ENCODE results near the gene KLF3.

Gene KLF3

GRCh38 chr4:38630519-38630918 lies 33.5 kb upstream of the KLF3 start:
- H3K36me3 Mint-ChIP-seq, result peaks cover 0 to 3% of the 10 kb centered on the region in 2 donors
- H3K9me3 Mint-ChIP-seq, result no peaks in the 10 kb centered on the region
- ATAC-seq (replicated peaks), result no peak
- no peaks in the 10 kb centered on the region for H3K27me3 Mint-ChIP-seq
- no peak for DNase-seq
- no peak overlapping the region for H3K27ac Mint-ChIP-seq
- no peak overlapping the region for H3K4me3 Mint-ChIP-seq
- H3K4me1 Mint-ChIP-seq, result no peaks in the 10 kb centered on the region

- DNase-seq (no peak), ATAC-seq (replicated peaks) (no peak)
- H3K27ac Mint-ChIP-seq, result no peak overlapping the region
- H3K4me1 Mint-ChIP-seq, result no peaks in the 10 kb centered on the region
- no peaks in the 10 kb centered on the region for H3K9me3 Mint-ChIP-seq
- H3K27me3 Mint-ChIP-seq, result no peaks in the 10 kb centered on the region
- H3K36me3 Mint-ChIP-seq, result no peaks in the 10 kb centered on the region
- no peak overlapping the region for H3K4me3 Mint-ChIP-seq
These were observed 29.8 kb upstream of the KLF3 start for GRCh38 chr4:38634047-38634759.

- Mint-ChIP-seq H3K36me3 (peaks cover 4 to 8% of the 10 kb centered on the region in 2 donors), H3K4me1 (no peaks in the 10 kb centered on the region), H3K27me3 (no peaks in the 10 kb centered on the region), H3K27ac (no peak overlapping the region), H3K9me3 (peaks cover 4 to 6% of the 10 kb centered on the region in 2 donors), H3K4me3 (no peak overlapping the region)
- ATAC-seq (replicated peaks) (no peak), DNase-seq (no peak)
These were observed 24.8 kb upstream of the KLF3 start for GRCh38 chr4:38639242-38639641.

GRCh38 chr4:38641811-38642210 lies 22.2 kb upstream of the KLF3 start:
- Mint-ChIP-seq H3K36me3 (peaks cover 4 to 8% of the 10 kb centered on the region in 2 donors), H3K4me1 (peaks cover 0 to 5% of the 10 kb centered on the region in 2 donors), H3K27me3 (no peaks in the 10 kb centered on the region), H3K27ac (no peak overlapping the region), H3K4me3 (no peak overlapping the region), H3K9me3 (peaks cover 4 to 8% of the 10 kb centered on the region in 2 donors)
- ATAC-seq (replicated peaks), result no peak
- no peak for DNase-seq

- ATAC-seq (replicated peaks) (no peak), DNase-seq (no peak)
- Mint-ChIP-seq H3K27me3 (no peaks in the 10 kb centered on the region), H3K27ac (no peak overlapping the region), H3K4me1 (peaks cover 7 to 18% of the 10 kb centered on the region in 2 donors), H3K9me3 (peaks cover 4 to 8% of the 10 kb centered on the region in 2 donors), H3K4me3 (no peak overlapping the region), H3K36me3 (peaks cover 4 to 8% of the 10 kb centered on the region in 2 donors)
These were observed 19.8 kb upstream of the KLF3 start for GRCh38 chr4:38644201-38644600.

- no peaks in the 10 kb centered on the region for H3K27me3 Mint-ChIP-seq
- H3K36me3 Mint-ChIP-seq, result no peaks in the 10 kb centered on the region
- DNase-seq, result no peak
- peaks cover 7 to 18% of the 10 kb centered on the region in 2 donors for H3K4me1 Mint-ChIP-seq
- ATAC-seq (replicated peaks), result peak; percentile 38 to 48
- no peak overlapping the region for H3K4me3 Mint-ChIP-seq
- no peak overlapping the region for H3K27ac Mint-ChIP-seq
- H3K9me3 Mint-ChIP-seq, result peaks cover 0 to 2% of the 10 kb centered on the region in 2 donors
These were observed 16.7 kb upstream of the KLF3 start for GRCh38 chr4:38647101-38647819.

- no peak for DNase-seq
- no peak overlapping the region for H3K4me3 Mint-ChIP-seq
- H3K36me3 Mint-ChIP-seq, result no peaks in the 10 kb centered on the region
- H3K4me1 Mint-ChIP-seq, result peaks cover 20 to 43% of the 10 kb centered on the region in 2 donors
- no peaks in the 10 kb centered on the region for H3K27me3 Mint-ChIP-seq
- H3K9me3 Mint-ChIP-seq, result peaks cover 0 to 2% of the 10 kb centered on the region in 2 donors
- H3K27ac Mint-ChIP-seq, result no peak overlapping the region
- no peak for ATAC-seq (replicated peaks)
These were observed 13.9 kb upstream of the KLF3 start for GRCh38 chr4:38650133-38650532.

GRCh38 chr4:38654273-38654672 lies 9.7 kb upstream of the KLF3 start:
- no peaks in the 10 kb centered on the region for H3K9me3 Mint-ChIP-seq
- ATAC-seq (replicated peaks) (peak; percentile 71 to 76), DNase-seq (no peak)
- peak overlapping the region; percentile 22 to 47 for H3K4me3 Mint-ChIP-seq
- no peaks in the 10 kb centered on the region for H3K36me3 Mint-ChIP-seq
- H3K27ac Mint-ChIP-seq, result peak overlapping the region; percentile 91
- peaks cover 26 to 39% of the 10 kb centered on the region in 2 donors for H3K4me1 Mint-ChIP-seq
- H3K27me3 Mint-ChIP-seq, result no peaks in the 10 kb centered on the region

GRCh38 chr4:38656111-38656510 lies 7.9 kb upstream of the KLF3 start:
- no peak for DNase-seq
- ATAC-seq (replicated peaks), result peak in 1 of 2 donors; percentile 34
- no peak overlapping the region for H3K27ac Mint-ChIP-seq
- H3K9me3 Mint-ChIP-seq, result peaks cover 0 to 4% of the 10 kb centered on the region in 2 donors
- no peaks in the 10 kb centered on the region for H3K36me3 Mint-ChIP-seq
- peaks cover 37 to 49% of the 10 kb centered on the region in 2 donors for H3K4me1 Mint-ChIP-seq
- no peak overlapping the region for H3K4me3 Mint-ChIP-seq
- H3K27me3 Mint-ChIP-seq, result no peaks in the 10 kb centered on the region

GRCh38 chr4:38659346-38659745 lies 4.7 kb upstream of the KLF3 start:
- H3K36me3 Mint-ChIP-seq, result no peaks in the 10 kb centered on the region
- ATAC-seq (replicated peaks) (no peak), DNase-seq (no peak)
- peaks cover 37 to 44% of the 10 kb centered on the region in 2 donors for H3K4me1 Mint-ChIP-seq
- H3K27ac Mint-ChIP-seq, result peak overlapping the region; percentile 81
- H3K27me3 Mint-ChIP-seq, result no peaks in the 10 kb centered on the region
- peaks cover 0 to 4% of the 10 kb centered on the region in 2 donors for H3K9me3 Mint-ChIP-seq
- H3K4me3 Mint-ChIP-seq, result peak overlapping the region in 1 of 2 donors; percentile 54

- Mint-ChIP-seq H3K4me1 (peaks cover 33 to 40% of the 10 kb centered on the region in 2 donors), H3K4me3 (peak overlapping the region in 1 of 2 donors; percentile 2), H3K27me3 (no peaks in the 10 kb centered on the region), H3K9me3 (peaks cover 0 to 4% of the 10 kb centered on the region in 2 donors), H3K27ac (no peak overlapping the region), H3K36me3 (no peaks in the 10 kb centered on the region)
- ATAC-seq (replicated peaks), result no peak
- DNase-seq, result no peak
These were observed 3.2 kb upstream of the KLF3 start for GRCh38 chr4:38660838-38661237.

- Mint-ChIP-seq H3K36me3 (no peaks in the 10 kb centered on the region), H3K27ac (no peak overlapping the region), H3K4me1 (peaks cover 35 to 43% of the 10 kb centered on the region in 2 donors), H3K4me3 (no peak overlapping the region), H3K9me3 (peaks cover 0 to 4% of the 10 kb centered on the region in 2 donors), H3K27me3 (no peaks in the 10 kb centered on the region)
- ATAC-seq (replicated peaks) (no peak), DNase-seq (no peak)
These were observed 2.6 kb upstream of the KLF3 start for GRCh38 chr4:38661371-38661770.

- no peak for DNase-seq
- Mint-ChIP-seq H3K4me1 (peaks cover 44 to 55% of the 10 kb centered on the region in 2 donors), H3K27me3 (no peaks in the 10 kb centered on the region), H3K27ac (peak overlapping the region; percentile 81), H3K9me3 (peaks cover 0 to 4% of the 10 kb centered on the region in 2 donors), H3K4me3 (peak overlapping the region; percentile 80 to 81), H3K36me3 (no peaks in the 10 kb centered on the region)
- ATAC-seq (replicated peaks), result no peak
These were observed 1.4 kb upstream of the KLF3 start for GRCh38 chr4:38662522-38663089.

- Mint-ChIP-seq H3K4me3 (peak overlapping the region; percentile 80 to 81), H3K27ac (peak overlapping the region; percentile 81), H3K27me3 (no peaks in the 10 kb centered on the region), H3K4me1 (peaks cover 44 to 57% of the 10 kb centered on the region in 2 donors), H3K36me3 (no peaks in the 10 kb centered on the region), H3K9me3 (peaks cover 0 to 4% of the 10 kb centered on the region in 2 donors)
- DNase-seq, result peak; percentile 46
- ATAC-seq (replicated peaks), result peak; percentile 62 to 63
These were observed 754 bp upstream of the KLF3 start for GRCh38 chr4:38663090-38663800.
